HepG2 (cell line): ENCODE measurements around the gene MINDY3.

ENCODE experiments used
- CREB1 ChIP-seq, 2 experiments: fragments of 450-650 bp in 1 of 2; IDR thresholded peaks; 2 replicates each; pipeline ENCODE4 v1.6.1; 2016 to 2017; ENCODE audit warnings: control low read depth in 1 of 2, mild to moderate bottlenecking in 1 of 2, missing compliant biosample characterization in 1 of 2, missing genetic modification characterization in 1 of 2
- DMAP1 ChIP-seq: IDR thresholded peaks from 2 replicates; pipeline ENCODE4 v1.6.1; 2016
- ZFP41 ChIP-seq: sonication (generic); formaldehyde crosslinking; IDR thresholded peaks from 2 replicates; pipeline ENCODE4 v1.4.0; 2020; ENCODE audit warnings: mild to moderate bottlenecking, missing genetic modification reagents, borderline replicate concordance

DNA sequence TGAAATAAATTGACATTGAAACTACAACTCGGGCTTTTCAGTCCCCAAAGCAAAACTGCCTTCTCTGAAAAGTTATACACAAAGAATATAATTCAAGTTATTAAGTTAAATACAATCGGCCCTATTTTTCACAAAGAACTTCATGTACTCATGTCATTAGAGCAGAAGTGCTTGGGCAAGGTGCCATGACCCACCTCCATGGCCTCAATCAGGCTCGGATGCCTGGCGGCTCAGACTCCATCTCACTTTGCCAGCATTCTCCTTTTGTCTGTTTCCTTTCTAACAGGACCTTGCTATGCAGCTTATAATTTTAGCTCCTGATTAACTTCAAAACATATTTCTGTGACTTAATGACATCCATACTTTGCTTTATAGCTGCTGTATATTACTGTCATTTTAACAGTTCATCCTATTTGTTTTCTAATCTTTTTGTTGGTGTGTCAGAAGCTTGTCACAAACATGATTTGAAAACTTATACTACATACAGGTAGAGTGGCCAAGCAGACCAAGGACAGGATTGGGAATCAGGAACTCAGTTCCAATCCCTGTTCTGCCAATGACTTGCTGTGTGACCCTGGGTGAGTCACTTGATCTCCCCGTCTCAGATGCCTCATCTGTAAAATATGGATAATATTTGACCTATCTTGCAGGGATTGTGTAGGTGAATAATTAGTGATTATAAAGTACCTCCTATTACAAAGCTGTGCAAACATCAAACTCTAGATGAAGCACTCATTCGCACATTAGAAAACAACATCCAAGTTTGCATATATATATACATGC, 79.8 kb downstream of the MINDY3 start:
- TF ChIP-seq CREB1 (IDR thresholded peaks at IDR 0.05) (no peak), CREB1 (CRISPR knock-in tag; IDR thresholded peaks at IDR 0.05) (no peak), ZFP41 (CRISPR knock-in tag) (no peak), DMAP1 (CRISPR knock-in tag) (no peak)
